IgD-negative memory B cell (primary cell): ENCODE measurements around the gene OR13J1. TPM values are rescaled to one million over a fixed set of nuclear protein-coding genes. Genes with fewer than 3 reads are reported as not detected.

Experiments used
- H3K27ac Mint-ChIP-seq, 3 donors: one replicate each; pipeline ENCODE4 v1.8.0; 2020 to 2022; ENCODE audit warnings: mild to moderate bottlenecking in 3 of 3, mixed read lengths in 3 of 3, moderate library complexity in 1 of 3
- H3K27me3 Mint-ChIP-seq: one replicate; pipeline ENCODE4 v1.8.0; 2021; ENCODE audit warnings: mixed read lengths
- H3K36me3 Mint-ChIP-seq: one replicate; pipeline ENCODE4 v1.8.0; 2020; ENCODE audit warnings: mild to moderate bottlenecking, mixed read lengths
- H3K4me1 Mint-ChIP-seq, 3 donors: one replicate each; pipeline ENCODE4 v1.8.0; 2020 to 2022; ENCODE audit warnings: mixed read lengths in 3 of 3, mild to moderate bottlenecking in 1 of 3
- H3K4me3 Mint-ChIP-seq, 4 donors: one replicate each; pipeline ENCODE4 v1.8.0; 2020 to 2022; ENCODE audit warnings: mild to moderate bottlenecking in 4 of 4, mixed read lengths in 4 of 4, moderate library complexity in 3 of 4
- H3K9me3 Mint-ChIP-seq, 3 donors: one replicate each; pipeline ENCODE4 v1.8.0; 2020 to 2021; ENCODE audit warnings: mixed read lengths in 3 of 3, mild to moderate bottlenecking in 1 of 3
- polyA plus RNA-seq: library from polyadenylated mRNA; unstranded; fragments of 300-500 nt; fragmentation: Illumina TruSeq; gene quantifications from one replicate; pipeline ENCODE4 v1.2.3, GENCODE V29; 2021

Gene OR13J1
- polyA plus RNA-seq, 1 donor from 2014 or later = not detected

GRCh38 chr9:35835766-35836165 is 34.4 kb downstream of the OR13J1 start:
- H3K9me3 Mint-ChIP-seq = no peaks in the 10 kb centered on the region
- H3K4me1 Mint-ChIP-seq = peaks cover 32 to 41% (median 38%) of the 10 kb centered on the region in 3 donors
- H3K4me3 Mint-ChIP-seq = no peak overlapping the region
- peaks cover 1% of the 10 kb centered on the region for H3K27me3 Mint-ChIP-seq
- H3K36me3 Mint-ChIP-seq = peaks cover 1% of the 10 kb centered on the region
- H3K27ac Mint-ChIP-seq = no peak overlapping the region

DNA sequence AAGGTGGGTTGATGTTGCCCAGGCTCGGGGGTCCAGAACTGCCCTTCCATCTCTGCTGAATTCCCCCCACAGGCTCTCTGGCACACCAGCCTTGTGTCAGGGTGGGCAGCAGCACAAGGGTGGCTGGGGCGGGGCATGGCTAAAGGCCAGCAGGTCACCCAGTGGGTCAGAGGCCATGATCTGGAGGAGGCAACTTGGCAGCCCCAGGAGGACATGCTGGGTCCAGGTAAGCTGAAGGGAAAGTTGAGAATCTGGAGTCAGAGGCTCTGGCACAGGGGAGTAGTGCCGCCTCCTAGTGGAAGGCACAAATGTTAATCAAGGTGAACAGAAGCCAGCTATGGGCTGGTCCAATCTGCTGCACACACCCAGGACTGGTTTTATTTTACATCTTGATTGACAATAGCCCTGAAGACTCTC is 35.0 kb downstream of the OR13J1 start:
- Mint-ChIP-seq H3K36me3 (peaks cover 1% of the 10 kb centered on the region), H3K27ac (no peak overlapping the region), H3K9me3 (no peaks in the 10 kb centered on the region), H3K27me3 (peaks cover 1% of the 10 kb centered on the region), H3K4me3 (no peak overlapping the region), H3K4me1 (peaks cover 30 to 43% (median 36%) of the 10 kb centered on the region in 3 donors)

DNA sequence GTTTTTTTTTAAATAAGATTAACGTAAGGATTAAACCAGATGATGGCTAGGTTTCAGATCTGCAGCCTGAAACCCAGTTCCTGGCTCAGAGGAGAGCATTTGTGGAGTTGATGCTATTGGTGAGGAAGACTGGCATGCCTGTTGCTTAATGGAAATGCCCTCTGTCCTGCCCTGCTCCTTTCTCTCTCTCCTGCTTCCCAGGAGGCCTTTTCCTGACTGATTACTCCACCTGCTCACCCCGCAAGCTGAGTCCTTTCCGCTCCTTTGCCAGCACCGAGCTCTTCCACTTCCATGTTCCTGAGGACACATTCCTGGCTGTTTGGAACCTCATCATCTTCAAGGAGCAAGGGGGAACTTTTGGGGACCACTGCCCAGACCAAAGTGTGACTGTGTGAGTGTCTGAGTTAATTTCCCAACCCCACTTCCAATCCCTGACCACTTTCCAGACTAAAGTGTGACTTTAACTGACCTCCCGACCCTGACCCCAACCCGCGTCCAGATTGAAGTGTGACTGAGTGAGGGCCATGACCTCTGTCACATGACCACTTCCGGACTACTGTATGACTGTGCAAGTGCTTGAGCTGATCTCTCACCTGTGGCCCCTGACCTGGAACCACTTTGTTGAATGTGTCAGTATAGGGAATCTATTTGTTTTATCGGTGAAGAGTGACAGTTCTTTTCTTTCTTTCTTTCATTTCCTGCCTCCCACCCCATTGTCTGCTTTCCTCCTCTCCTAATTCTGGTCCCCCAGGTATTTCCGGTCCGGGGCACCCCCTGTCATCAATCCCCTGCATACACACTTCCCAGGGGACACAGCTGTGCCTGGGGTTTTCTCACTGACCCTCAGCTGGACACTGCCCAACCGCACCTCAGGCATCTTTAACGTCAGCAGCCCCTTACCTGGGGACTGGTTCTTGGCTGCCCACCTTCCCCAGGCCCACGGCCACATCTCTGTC is 35.7 kb downstream of the OR13J1 start:
- Mint-ChIP-seq H3K27ac (peak overlapping the region in 2 of 3 donors; percentile 31 to 44), H3K4me3 (peak overlapping the region in 2 of 4 donors; percentile 39 to 75), H3K9me3 (no peaks in the 10 kb centered on the region), H3K4me1 (peaks cover 33 to 41% (median 34%) of the 10 kb centered on the region in 3 donors), H3K36me3 (peaks cover 1% of the 10 kb centered on the region), H3K27me3 (peaks cover 1% of the 10 kb centered on the region)

GRCh38 chr9:35832814-35833213 is 37.4 kb downstream of the OR13J1 start:
- Mint-ChIP-seq H3K4me3 (peak overlapping the region in 2 of 4 donors; percentile 55 to 69), H3K9me3 (no peaks in the 10 kb centered on the region), H3K4me1 (peaks cover 31 to 40% (median 36%) of the 10 kb centered on the region in 3 donors), H3K36me3 (peaks cover 1% of the 10 kb centered on the region), H3K27ac (peak overlapping the region in 2 of 3 donors; percentile 14 to 66), H3K27me3 (no peaks in the 10 kb centered on the region)

DNA sequence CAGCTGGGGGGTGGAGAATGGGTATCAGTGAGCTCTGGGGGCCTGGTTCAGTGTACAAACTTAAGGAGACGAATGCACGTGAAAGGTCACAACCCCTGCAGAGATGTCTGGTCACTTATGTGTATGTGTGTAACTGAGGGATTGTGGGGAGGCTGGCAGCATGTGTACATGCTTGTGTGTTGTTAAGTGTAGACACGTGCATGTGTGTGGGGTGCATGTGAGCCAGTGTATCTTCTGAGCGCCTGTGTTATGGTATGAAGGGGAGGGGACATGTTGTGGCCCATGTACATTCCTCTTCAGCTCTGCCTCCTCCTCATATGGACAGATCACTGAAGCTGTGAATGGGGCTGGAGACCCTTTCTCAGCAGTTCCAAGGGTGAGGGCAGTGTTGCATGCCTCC is 39.2 kb downstream of the OR13J1 start:
- H3K4me1 Mint-ChIP-seq = peaks cover 31 to 42% (median 32%) of the 10 kb centered on the region in 3 donors
- H3K27ac Mint-ChIP-seq = peak overlapping the region in 1 of 3 donors; percentile 69
- H3K4me3 Mint-ChIP-seq = peak overlapping the region in 1 of 4 donors; percentile 69
- H3K36me3 Mint-ChIP-seq = peaks cover 1% of the 10 kb centered on the region
- no peaks in the 10 kb centered on the region for H3K9me3 Mint-ChIP-seq
- H3K27me3 Mint-ChIP-seq = no peaks in the 10 kb centered on the region

- Mint-ChIP-seq H3K27me3 (no peaks in the 10 kb centered on the region), H3K27ac (peak overlapping the region in 2 of 3 donors; percentile 23 to 82), H3K36me3 (no peaks in the 10 kb centered on the region), H3K4me3 (peak overlapping the region; percentile 77 to 93 (median 86)), H3K4me1 (peaks cover 30 to 37% (median 30%) of the 10 kb centered on the region in 3 donors), H3K9me3 (no peaks in the 10 kb centered on the region)
Measured at GRCh38 chr9:35829764-35830096, 40.5 kb downstream of the OR13J1 start.

DNA sequence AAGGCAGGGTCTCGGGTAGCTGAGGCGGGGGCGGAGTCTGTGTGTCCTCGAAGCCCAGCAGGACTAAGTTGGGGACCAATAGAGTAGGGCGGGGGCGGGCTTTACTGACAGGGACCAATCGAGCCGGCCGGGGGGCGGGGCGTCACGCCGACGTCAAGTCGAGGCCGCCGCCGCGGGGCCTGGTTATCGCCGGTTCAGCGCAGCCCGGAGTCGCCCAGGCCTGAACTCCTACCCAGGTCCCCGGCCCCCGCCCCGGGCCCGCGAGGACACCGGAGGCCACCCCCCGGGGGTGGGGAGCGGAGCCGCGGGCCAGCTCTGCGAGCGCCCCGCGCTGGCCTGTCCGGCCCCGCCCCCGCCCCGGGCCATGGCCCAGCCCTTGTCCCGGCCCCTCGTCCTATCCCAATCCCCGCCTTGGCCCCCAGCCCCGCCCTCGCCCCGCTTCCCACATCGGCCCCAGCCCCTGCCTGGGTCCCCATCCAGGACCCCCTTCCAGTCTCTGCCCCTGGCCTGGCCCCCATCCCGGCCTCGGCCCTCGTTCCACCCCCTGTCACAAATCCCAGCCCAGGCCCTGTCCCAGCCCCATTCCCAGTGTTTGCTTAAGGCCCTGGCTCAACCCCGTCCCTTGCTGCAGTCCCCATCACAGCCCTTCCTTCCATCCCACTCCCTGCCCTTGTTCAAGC is 41.0 kb downstream of the OR13J1 start, which contains the start of gene TMEM8B:
Gene TMEM8B (plus strand): TSS at position 145 of the 680 bp plus-strand sequence. CDS start 220 bp downstream, at position 365.
- no peaks in the 10 kb centered on the region for H3K36me3 Mint-ChIP-seq
- peak within 1 kb of the TSS; percentile 91 to 100 (median 94) for H3K4me3 Mint-ChIP-seq
- no peaks in the 10 kb centered on the region for H3K27me3 Mint-ChIP-seq
- H3K9me3 Mint-ChIP-seq = no peaks in the 10 kb centered on the region
- peaks cover 25 to 32% (median 25%) of the 10 kb centered on the region in 3 donors for H3K4me1 Mint-ChIP-seq
- peak within 1 kb of the TSS; percentile 36 to 97 (median 94) for H3K27ac Mint-ChIP-seq

DNA sequence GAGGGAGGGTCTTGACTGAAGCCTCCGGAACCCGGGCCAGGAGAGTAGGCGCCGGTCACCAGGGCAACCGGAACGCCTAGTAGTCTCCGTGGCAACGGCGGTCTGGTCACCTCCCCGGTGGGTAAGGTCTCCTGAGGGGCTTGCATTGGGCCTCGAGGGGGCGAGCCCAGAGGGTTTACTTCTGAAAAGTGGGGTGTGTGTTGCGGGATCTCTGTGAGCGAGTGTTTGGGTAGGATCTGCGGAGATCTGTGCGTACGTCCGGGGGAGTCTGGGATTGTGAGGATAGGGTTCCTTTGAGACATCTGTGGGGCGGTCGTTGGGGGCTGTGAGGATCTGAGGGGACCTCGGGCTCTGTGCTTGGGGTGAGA is 41.5 kb downstream of the OR13J1 start, which contains the start of gene FAM221B:
Gene FAM221B (minus strand): TSS at position 17 of the 368 bp plus-strand sequence. CDS start 2,571 bp downstream, outside the sequence.
- Mint-ChIP-seq H3K4me1 (peaks cover 20 to 28% (median 20%) of the 10 kb centered on the region in 3 donors), H3K4me3 (peak within 1 kb of the TSS; percentile 91 to 100 (median 94)), H3K9me3 (no peaks in the 10 kb centered on the region), H3K36me3 (no peaks in the 10 kb centered on the region), H3K27ac (peak within 1 kb of the TSS; percentile 36 to 97 (median 94)), H3K27me3 (no peaks in the 10 kb centered on the region)

- Mint-ChIP-seq H3K9me3 (no peaks in the 10 kb centered on the region), H3K4me1 (peaks cover 11 to 21% (median 13%) of the 10 kb centered on the region in 3 donors), H3K36me3 (no peaks in the 10 kb centered on the region), H3K4me3 (peak overlapping the region in 3 of 4 donors; percentile 44 to 65 (median 61)), H3K27ac (peak overlapping the region in 2 of 3 donors; percentile 5 to 9), H3K27me3 (no peaks in the 10 kb centered on the region)
Measured at GRCh38 chr9:35827486-35827885, 42.7 kb downstream of the OR13J1 start.

GRCh38 chr9:35826071-35826701 is 44.0 kb downstream of the OR13J1 start:
- Mint-ChIP-seq H3K36me3 (no peaks in the 10 kb centered on the region), H3K9me3 (no peaks in the 10 kb centered on the region), H3K4me3 (peak overlapping the region; percentile 22 to 43 (median 37)), H3K27ac (peak overlapping the region; percentile 1 to 10 (median 2)), H3K4me1 (peaks cover 11 to 19% (median 11%) of the 10 kb centered on the region in 3 donors), H3K27me3 (no peaks in the 10 kb centered on the region)

- Mint-ChIP-seq H3K27me3 (no peaks in the 10 kb centered on the region), H3K4me1 (peaks cover 0 to 4% (median 4%) of the 10 kb centered on the region in 3 donors), H3K4me3 (peak overlapping the region in 1 of 4 donors; percentile 13), H3K27ac (peak overlapping the region in 1 of 3 donors; percentile 21), H3K36me3 (peaks cover 2% of the 10 kb centered on the region), H3K9me3 (no peaks in the 10 kb centered on the region)
Measured at GRCh38 chr9:35822926-35823325, 47.3 kb downstream of the OR13J1 start.

DNA sequence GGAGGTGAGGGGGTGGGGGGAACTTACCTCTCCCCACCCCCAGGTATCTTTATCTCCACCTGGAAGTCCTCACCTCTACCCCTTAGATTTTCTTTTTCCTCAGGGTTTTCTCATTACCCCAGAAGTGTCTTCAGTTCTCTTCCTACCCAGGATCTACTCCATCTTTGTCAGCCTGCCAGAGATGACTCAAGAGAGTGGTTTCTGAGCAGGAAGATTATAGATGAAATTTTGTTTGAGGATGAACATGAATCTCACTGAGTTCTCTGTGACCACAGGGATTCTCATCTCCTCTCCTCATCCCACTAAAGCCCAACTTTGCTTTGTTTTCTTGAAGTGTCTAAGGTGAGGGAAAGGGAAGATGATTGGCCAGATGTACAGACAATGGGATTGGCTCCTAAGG is 50.1 kb downstream of the OR13J1 start:
- H3K27ac Mint-ChIP-seq = no peak overlapping the region
- H3K4me3 Mint-ChIP-seq = peak overlapping the region in 1 of 4 donors; percentile 15
- H3K9me3 Mint-ChIP-seq = peaks cover 0 to 1% (median 0%) of the 10 kb centered on the region in 3 donors
- H3K36me3 Mint-ChIP-seq = peaks cover 2% of the 10 kb centered on the region
- peaks cover 1% of the 10 kb centered on the region for H3K27me3 Mint-ChIP-seq
- peaks cover 3 to 6% (median 4%) of the 10 kb centered on the region in 3 donors for H3K4me1 Mint-ChIP-seq
